ENCODE data around the gene WDR64. TPM values are rescaled to one million over a fixed set of nuclear protein-coding genes. Genes with fewer than 3 reads are reported as not detected.

Gene WDR64
- total and polyA plus RNA-seq, 2 of the 13 experiments (the other 11 are each of a cell fraction or from before 2014, with no cell fraction given) = not detected

DNA sequence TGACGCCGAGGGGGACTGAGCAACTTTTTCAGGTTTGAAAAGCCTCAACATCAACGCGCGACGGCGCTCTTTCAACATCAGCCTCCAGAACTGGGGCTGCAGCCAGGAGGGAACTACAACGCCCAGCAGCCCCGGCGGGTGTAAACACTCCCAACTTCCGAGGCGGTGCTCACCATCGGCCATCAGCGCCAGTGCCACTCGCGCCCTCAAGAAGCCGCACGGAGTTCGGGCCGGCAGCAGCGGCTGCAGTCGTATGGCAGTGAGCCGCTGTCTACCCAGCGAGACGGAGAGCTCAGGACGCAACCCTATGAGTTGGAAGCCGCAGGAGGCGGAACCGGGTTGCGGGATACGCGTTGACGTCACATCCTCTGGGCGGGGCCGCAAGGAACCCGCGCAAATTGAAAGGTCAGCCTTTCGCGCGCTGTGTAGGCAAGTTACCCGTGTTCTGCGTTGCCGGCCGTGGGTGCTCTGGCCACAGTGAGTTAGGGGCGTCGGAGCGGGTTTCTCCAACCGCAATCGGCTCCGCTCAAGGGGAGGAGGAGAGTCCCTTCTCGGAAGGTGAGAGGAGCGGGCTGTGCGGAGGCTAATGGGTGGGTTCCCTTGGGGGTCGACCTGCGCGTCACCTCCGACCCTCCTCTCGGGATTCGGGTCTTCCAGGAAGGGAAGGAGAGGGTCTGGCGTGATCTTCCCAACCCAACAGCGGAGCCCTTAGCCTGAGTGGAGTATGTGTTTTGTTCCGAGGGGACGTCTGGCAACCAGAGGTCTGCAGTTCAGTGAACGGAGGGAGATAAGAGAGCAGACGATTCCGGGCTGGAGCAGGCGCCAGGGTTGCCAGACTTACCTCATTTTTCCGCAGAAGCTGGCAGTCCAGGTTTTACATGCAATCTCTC lies 196.0 kb downstream of the WDR64 start, which contains the start of gene EXO1 (continued):
- TF ChIP-seq, protein P1, sequence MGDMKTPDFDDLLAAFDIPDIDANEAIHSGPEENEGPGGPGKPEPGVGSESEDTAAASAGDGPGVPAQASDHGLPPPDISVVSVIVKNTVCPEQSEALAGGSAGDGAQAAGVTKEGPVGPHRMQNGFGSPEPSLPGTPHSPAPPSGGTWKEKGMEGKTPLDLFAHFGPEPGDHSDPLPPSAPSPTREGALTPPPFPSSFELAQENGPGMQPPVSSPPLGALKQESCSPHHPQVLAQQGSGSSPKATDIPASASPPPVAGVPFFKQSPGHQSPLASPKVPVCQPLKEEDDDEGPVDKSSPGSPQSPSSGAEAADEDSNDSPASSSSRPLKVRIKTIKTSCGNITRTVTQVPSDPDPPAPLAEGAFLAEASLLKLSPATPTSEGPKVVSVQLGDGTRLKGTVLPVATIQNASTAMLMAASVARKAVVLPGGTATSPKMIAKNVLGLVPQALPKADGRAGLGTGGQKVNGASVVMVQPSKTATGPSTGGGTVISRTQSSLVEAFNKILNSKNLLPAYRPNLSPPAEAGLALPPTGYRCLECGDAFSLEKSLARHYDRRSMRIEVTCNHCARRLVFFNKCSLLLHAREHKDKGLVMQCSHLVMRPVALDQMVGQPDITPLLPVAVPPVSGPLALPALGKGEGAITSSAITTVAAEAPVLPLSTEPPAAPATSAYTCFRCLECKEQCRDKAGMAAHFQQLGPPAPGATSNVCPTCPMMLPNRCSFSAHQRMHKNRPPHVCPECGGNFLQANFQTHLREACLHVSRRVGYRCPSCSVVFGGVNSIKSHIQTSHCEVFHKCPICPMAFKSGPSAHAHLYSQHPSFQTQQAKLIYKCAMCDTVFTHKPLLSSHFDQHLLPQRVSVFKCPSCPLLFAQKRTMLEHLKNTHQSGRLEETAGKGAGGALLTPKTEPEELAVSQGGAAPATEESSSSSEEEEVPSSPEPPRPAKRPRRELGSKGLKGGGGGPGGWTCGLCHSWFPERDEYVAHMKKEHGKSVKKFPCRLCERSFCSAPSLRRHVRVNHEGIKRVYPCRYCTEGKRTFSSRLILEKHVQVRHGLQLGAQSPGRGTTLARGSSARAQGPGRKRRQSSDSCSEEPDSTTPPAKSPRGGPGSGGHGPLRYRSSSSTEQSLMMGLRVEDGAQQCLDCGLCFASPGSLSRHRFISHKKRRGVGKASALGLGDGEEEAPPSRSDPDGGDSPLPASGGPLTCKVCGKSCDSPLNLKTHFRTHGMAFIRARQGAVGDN (CRISPR knock-in tag; IDR thresholded peaks at IDR 0.05) = peak; percentile 83
- TF ChIP-seq ZBTB26 (CRISPR knock-in tag; IDR thresholded peaks at IDR 0.05; ENCODE audit: borderline replicate concordance) = peak; percentile 26; the same call in 1 of the 2 replicates
- TF ChIP-seq GTF2F1 (IDR thresholded peaks at IDR 0.05; ENCODE audit: low read length) = no peak
- 0 out of 2 replicates have a peak, but pooled peaks have one; percentile 52 for TF ChIP-seq NR1H2 (CRISPR knock-in tag; IDR thresholded peaks at IDR 0.05; ENCODE audit: borderline replicate concordance, low read depth)
- no peak for TF ChIP-seq REST (IDR thresholded peaks at IDR 0.05; ENCODE audit: borderline replicate concordance in 1 of 2, low read depth in 1 of 2, low read length in 2 of 2)
- no peak for TF ChIP-seq ZNF607 (CRISPR knock-in tag; IDR thresholded peaks at IDR 0.05; ENCODE audit: borderline replicate concordance)
- TF ChIP-seq EED (CRISPR knock-in tag; IDR thresholded peaks at IDR 0.05) = peak; percentile 47; the same call in 1 of the 2 replicates
- TF ChIP-seq MAFK (conservative IDR thresholded peaks at IDR 0.05 in 1 of 2, IDR thresholded peaks at IDR 0.05 in 1 of 2; ENCODE audit: low read length in 2 of 2) = peak; percentile 51 to 62; a peak in 3 of 4 replicates
- TF ChIP-seq ATAD3A (CRISPR knock-in tag; IDR thresholded peaks at IDR 0.05) = no peak
- TF ChIP-seq SAFB2 (CRISPR knock-in tag; IDR thresholded peaks at IDR 0.05; ENCODE audit: borderline replicate concordance, low read depth) = no peak
- TF ChIP-seq ZNF530 (CRISPR knock-in tag; IDR thresholded peaks at IDR 0.05; ENCODE audit: low read depth) = no peak
- TF ChIP-seq ELF3 (CRISPR knock-in tag; IDR thresholded peaks at IDR 0.05) = peak; percentile 41; the same call in 1 of the 2 replicates
- TF ChIP-seq SP140L (CRISPR knock-in tag; IDR thresholded peaks at IDR 0.05; ENCODE audit: borderline replicate concordance) = no peak
- TF ChIP-seq, protein P2, sequence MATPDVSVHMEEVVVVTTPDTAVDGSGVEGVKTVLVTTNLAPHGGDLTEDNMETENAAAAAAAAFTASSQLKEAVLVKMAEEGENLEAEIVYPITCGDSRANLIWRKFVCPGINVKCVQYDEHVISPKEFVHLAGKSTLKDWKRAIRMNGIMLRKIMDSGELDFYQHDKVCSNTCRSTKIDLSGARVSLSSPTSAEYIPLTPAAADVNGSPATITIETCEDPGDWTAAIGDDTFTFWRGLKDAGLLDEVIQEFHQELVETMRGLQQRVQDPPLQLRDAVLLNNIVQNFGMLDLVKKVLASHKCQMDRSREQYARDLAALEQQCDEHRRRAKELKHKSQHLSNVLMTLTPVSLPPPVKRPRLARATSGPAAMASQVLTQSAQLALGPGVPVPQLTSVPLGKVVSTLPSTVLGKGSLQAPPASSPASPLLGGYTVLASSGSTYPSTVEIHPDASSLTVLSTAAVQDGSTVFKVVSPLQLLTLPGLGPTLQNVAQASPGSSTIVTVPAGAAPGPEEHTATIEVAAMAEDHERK (CRISPR knock-in tag; IDR thresholded peaks at IDR 0.05; ENCODE audit: low read depth) = peak; percentile 93
- TF ChIP-seq, protein P3, sequence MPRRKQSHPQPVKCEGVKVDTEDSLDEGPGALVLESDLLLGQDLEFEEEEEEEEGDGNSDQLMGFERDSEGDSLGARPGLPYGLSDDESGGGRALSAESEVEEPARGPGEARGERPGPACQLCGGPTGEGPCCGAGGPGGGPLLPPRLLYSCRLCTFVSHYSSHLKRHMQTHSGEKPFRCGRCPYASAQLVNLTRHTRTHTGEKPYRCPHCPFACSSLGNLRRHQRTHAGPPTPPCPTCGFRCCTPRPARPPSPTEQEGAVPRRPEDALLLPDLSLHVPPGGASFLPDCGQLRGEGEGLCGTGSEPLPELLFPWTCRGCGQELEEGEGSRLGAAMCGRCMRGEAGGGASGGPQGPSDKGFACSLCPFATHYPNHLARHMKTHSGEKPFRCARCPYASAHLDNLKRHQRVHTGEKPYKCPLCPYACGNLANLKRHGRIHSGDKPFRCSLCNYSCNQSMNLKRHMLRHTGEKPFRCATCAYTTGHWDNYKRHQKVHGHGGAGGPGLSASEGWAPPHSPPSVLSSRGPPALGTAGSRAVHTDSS (CRISPR knock-in tag; conservative IDR thresholded peaks at IDR 0.05) = no peak
